K562 (cell line): ENCODE results near the gene PRIM1.

Experiments used
- CTCF ChIP-seq, 3 experiments: IDR thresholded peaks in 2 of 3; conservative IDR thresholded peaks in 1 of 3; 2 replicates each; pipeline ENCODE4 v1.5.1; 2011 to 2012; ENCODE audit warnings: low read length in 3 of 3, mild to moderate bottlenecking in 3 of 3, control low read depth in 2 of 3, improper control_type of control experiment in 1 of 3, inconsistent platforms in 1 of 3, low read depth in 1 of 3, mixed read lengths in 1 of 3, moderate library complexity in 1 of 3; ENCODE audit not compliant: insufficient read depth in 2 of 3
- EP300 ChIP-seq: IDR thresholded peaks from 2 replicates; pipeline ENCODE4 v1.6.1; 2012; ENCODE audit warnings: low read length, improper control_type of control experiment
- EZH2 ChIP-seq: IDR thresholded peaks from 2 replicates; pipeline ENCODE4 v1.6.1; 2012; ENCODE audit warnings: low read depth, mild to moderate bottlenecking, inconsistent platforms, low read length, borderline replicate concordance
- NFYB ChIP-seq: IDR thresholded peaks from 2 replicates; pipeline ENCODE4 v1.6.1; 2011; ENCODE audit warnings: mild to moderate bottlenecking, moderate library complexity; ENCODE audit not compliant: insufficient read length; ENCODE audit errors: extremely low read depth
- POLR2A ChIP-seq: fragments of 450-650 bp; conservative IDR thresholded peaks from 2 replicates; pipeline ENCODE4 v1.6.1; 2016
- PRDM10 ChIP-seq: fragments of 450-650 bp; IDR thresholded peaks from 2 replicates; pipeline ENCODE4 v1.6.1; 2018; ENCODE audit not compliant: partially characterized antibody
- TAF1 ChIP-seq: IDR thresholded peaks from 2 replicates; pipeline ENCODE4 v1.6.1; 2011; ENCODE audit warnings: mild to moderate bottlenecking, low read length, moderate library complexity; ENCODE audit not compliant: insufficient read depth, control insufficient read depth, severe bottlenecking; ENCODE audit errors: extremely low read depth
- TCF15 ChIP-seq: fragments of 250-450 bp; sonication (Bioruptor Pico); IDR thresholded peaks from 2 replicates; pipeline ENCODE4 v1.8.0; 2022; ENCODE audit warnings: moderate library complexity, mild to moderate bottlenecking, inconsistent platforms
- YY1 ChIP-seq, 3 experiments: IDR thresholded peaks; 2 replicates each; pipeline ENCODE4 v1.6.1; 2011; ENCODE audit warnings: low read length in 2 of 3, mild to moderate bottlenecking in 2 of 3, moderate library complexity in 2 of 3, borderline replicate concordance in 1 of 3, control low read depth in 1 of 3, low read depth in 1 of 3; ENCODE audit not compliant: insufficient read depth in 3 of 3, insufficient replicate concordance in 2 of 3, control insufficient read depth in 1 of 3, insufficient read length in 1 of 3; ENCODE audit errors: extremely low read depth in 1 of 3
- ZNF274 ChIP-seq: IDR thresholded peaks from 2 replicates; pipeline ENCODE4 v1.6.1; 2011; ENCODE audit warnings: low read depth, mild to moderate bottlenecking, low read length, moderate library complexity, borderline replicate concordance
- ZNF449 ChIP-seq: fragments of 250-450 bp; sonication (Bioruptor Pico); IDR thresholded peaks from 2 replicates; pipeline ENCODE4 v1.8.0; 2022; ENCODE audit warnings: moderate library complexity, mild to moderate bottlenecking, inconsistent platforms

- no peak for TF ChIP-seq CTCF (IDR thresholded peaks at IDR 0.05 in 2 of 3, conservative IDR thresholded peaks at IDR 0.05 in 1 of 3; ENCODE audit: insufficient read depth in 2 of 3, low read depth in 1 of 3, low read length in 3 of 3)
- TF ChIP-seq EP300, result no peak
- TF ChIP-seq POLR2A, result no peak
- TF ChIP-seq EZH2, result no peak
- no peak for TF ChIP-seq ZNF274
- no peak for TF ChIP-seq PRDM10
- TF ChIP-seq YY1 (IDR thresholded peaks at IDR 0.05; ENCODE audit: borderline replicate concordance in 1 of 3, control insufficient read depth in 1 of 3, extremely low read depth in 1 of 3, insufficient read depth in 3 of 3, insufficient read length in 1 of 3, insufficient replicate concordance in 2 of 3, low read depth in 1 of 3, low read length in 2 of 3), result no peak
- no peak for TF ChIP-seq ZNF449 (CRISPR knock-in tag)
- TF ChIP-seq TAF1, result no peak
- TF ChIP-seq TCF15, result no peak
- no peak for TF ChIP-seq NFYB
Measured at GRCh38 chr12:56682323-56682722, 69.8 kb downstream of the PRIM1 start.
